Stimulated activated CD8-positive, alpha-beta memory T cell treated with anti-CD3 and anti-CD28 coated beads, Interleukin-12 subunit alpha, Interleukin-12 subunit beta, amount 100 ng/mL, for 4 hours (primary cell): ENCODE results near the gene KCNK1.
"Not testable (repeated sequence)": the region's sequence is repeated elsewhere in the genome, so short reads cannot be mapped to it uniquely, and the experiment has no call there.

Experiments used
- DNase-seq: peaks from one replicate; pipeline ENCODE4 v3.0.0-alpha.2; 2020; ENCODE audit warnings: low read depth

KCNK1 gene

GRCh38 chr1:233607252-233608119, 6.4 kb upstream of the KCNK1 start:
- no peak for DNase-seq

- DNase-seq, result no peak
These were observed 4.9 kb upstream of the KCNK1 start for GRCh38 chr1:233608988-233609387.

- DNase-seq, result no peak
These were observed 4.0 kb upstream of the KCNK1 start for GRCh38 chr1:233609926-233610325.

- no peak for DNase-seq
These were observed 3.3 kb upstream of the KCNK1 start for GRCh38 chr1:233610628-233611027.

GRCh38 chr1:233611363-233611762, 2.5 kb upstream of the KCNK1 start:
- not testable (repeated sequence) for DNase-seq

GRCh38 chr1:233614173-233614742, 352 bp downstream of the KCNK1 start:
- no peak for DNase-seq

- no peak for DNase-seq
These were observed 1.0 kb downstream of the KCNK1 start for GRCh38 chr1:233614743-233615521.

- no peak for DNase-seq
These were observed 1.7 kb downstream of the KCNK1 start for GRCh38 chr1:233615571-233615970.

GRCh38 chr1:233617025-233617424, 3.1 kb downstream of the KCNK1 start:
- no peak for DNase-seq

- DNase-seq, result not testable (repeated sequence)
These were observed 5.5 kb downstream of the KCNK1 start for GRCh38 chr1:233619414-233619813.

GRCh38 chr1:233620065-233620464, 6.2 kb downstream of the KCNK1 start:
- no peak for DNase-seq

- no peak for DNase-seq
These were observed 8.0 kb downstream of the KCNK1 start for GRCh38 chr1:233621923-233622322.

GRCh38 chr1:233624289-233624688, 10.4 kb downstream of the KCNK1 start:
- no peak for DNase-seq

- no peak for DNase-seq
These were observed 11.2 kb downstream of the KCNK1 start for GRCh38 chr1:233625087-233625486.

- DNase-seq, result no peak
These were observed 11.6 kb downstream of the KCNK1 start for GRCh38 chr1:233625510-233625981.

- no peak for DNase-seq
These were observed 13.5 kb downstream of the KCNK1 start for GRCh38 chr1:233627376-233627775.

- DNase-seq, result no peak
These were observed 13.9 kb downstream of the KCNK1 start for GRCh38 chr1:233627823-233628222.

GRCh38 chr1:233629305-233629935, 15.5 kb downstream of the KCNK1 start:
- DNase-seq, result no peak

- no peak for DNase-seq
These were observed 18.0 kb downstream of the KCNK1 start for GRCh38 chr1:233631810-233632405.

GRCh38 chr1:233632436-233632835, 18.5 kb downstream of the KCNK1 start:
- no peak for DNase-seq

GRCh38 chr1:233635765-233636502, 22.0 kb downstream of the KCNK1 start:
- DNase-seq, result no peak
